ENCODE data around the gene SPEF2. TPM values are rescaled to one million over a fixed set of nuclear protein-coding genes. Genes with fewer than 3 reads are reported as not detected.

The SPEF2 gene
- polyA plus RNA-seq, 1 donor (not counting 4 experiments of a cell fraction or from before 2014, with no cell fraction given), result 1.6 TPM

DNA sequence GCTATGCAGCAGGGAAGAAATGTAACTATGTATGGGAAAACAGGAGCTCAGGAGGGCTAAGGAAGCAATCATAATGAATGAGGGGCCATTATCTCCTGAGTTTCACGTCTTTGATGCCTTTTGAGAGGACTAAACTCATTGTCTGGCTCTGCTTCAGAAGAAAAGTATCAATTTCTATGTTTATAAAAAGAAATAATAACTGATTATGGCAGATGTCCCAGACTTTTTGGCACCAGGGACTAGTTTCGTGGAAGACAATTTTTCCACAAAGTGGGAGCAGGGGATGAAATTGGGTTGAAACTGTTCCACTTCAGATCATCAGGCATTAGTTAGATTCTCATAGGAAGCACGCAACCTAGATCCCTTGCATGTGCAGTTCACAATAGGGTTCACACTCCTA, 230.3 kb downstream of the SPEF2 start:
- H4K20me1 ChIP-seq (ENCODE audit: control insufficient read depth, extremely low read depth, insufficient read depth, low read length), result no peaks in the 10 kb centered on the region
- no peaks in the 10 kb centered on the region for H3K79me2 ChIP-seq (ENCODE audit: control insufficient read depth, insufficient read depth, low read length)
- DNase-seq (ENCODE audit: low read depth, low spot score) (no peak), FAIRE-seq (no peak)
- H3K9me1 ChIP-seq (ENCODE audit: control insufficient read depth, extremely low read depth, insufficient read depth, low read length), result no peaks in the 10 kb centered on the region
- no peaks in the 10 kb centered on the region for H3K27me3 ChIP-seq (ENCODE audit: control insufficient read depth, extremely low read depth, insufficient read depth, low read length)
- no peaks in the 10 kb centered on the region for H3K36me3 ChIP-seq (ENCODE audit: control insufficient read depth in 2 of 2, extremely low read depth in 1 of 2, insufficient read depth in 2 of 2, low read length in 2 of 2)
- H3K4me1 ChIP-seq (ENCODE audit: control insufficient read depth, extremely low read depth, insufficient read depth, low read length), result peaks cover 7% of the 10 kb centered on the region
- H3K4me3 ChIP-seq (ENCODE audit: control insufficient read depth in 2 of 3, extremely low read depth in 1 of 3, insufficient read depth in 2 of 3, low read depth in 1 of 3, low read length in 3 of 3), result no peak overlapping the region
- no peak overlapping the region for H3K9ac ChIP-seq (ENCODE audit: control insufficient read depth, extremely low read depth, insufficient read depth, low read length)
- dilution Hi-C loops (cut with MboI; ENCODE audit: extremely low pct_ligation_motif_present, low sequenced_read_pairs), result no loop called here
- peaks cover 2% of the 10 kb centered on the region for H3K9me3 ChIP-seq (ENCODE audit: control insufficient read depth, low read depth, low read length)
- no peak for TF ChIP-seq EZH2 (IDR thresholded peaks at IDR 0.05; ENCODE audit: low read length)
- TF ChIP-seq, protein P1, sequence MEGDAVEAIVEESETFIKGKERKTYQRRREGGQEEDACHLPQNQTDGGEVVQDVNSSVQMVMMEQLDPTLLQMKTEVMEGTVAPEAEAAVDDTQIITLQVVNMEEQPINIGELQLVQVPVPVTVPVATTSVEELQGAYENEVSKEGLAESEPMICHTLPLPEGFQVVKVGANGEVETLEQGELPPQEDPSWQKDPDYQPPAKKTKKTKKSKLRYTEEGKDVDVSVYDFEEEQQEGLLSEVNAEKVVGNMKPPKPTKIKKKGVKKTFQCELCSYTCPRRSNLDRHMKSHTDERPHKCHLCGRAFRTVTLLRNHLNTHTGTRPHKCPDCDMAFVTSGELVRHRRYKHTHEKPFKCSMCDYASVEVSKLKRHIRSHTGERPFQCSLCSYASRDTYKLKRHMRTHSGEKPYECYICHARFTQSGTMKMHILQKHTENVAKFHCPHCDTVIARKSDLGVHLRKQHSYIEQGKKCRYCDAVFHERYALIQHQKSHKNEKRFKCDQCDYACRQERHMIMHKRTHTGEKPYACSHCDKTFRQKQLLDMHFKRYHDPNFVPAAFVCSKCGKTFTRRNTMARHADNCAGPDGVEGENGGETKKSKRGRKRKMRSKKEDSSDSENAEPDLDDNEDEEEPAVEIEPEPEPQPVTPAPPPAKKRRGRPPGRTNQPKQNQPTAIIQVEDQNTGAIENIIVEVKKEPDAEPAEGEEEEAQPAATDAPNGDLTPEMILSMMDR (optimal IDR thresholded peaks at IDR 0.05 in 1 of 3, IDR thresholded peaks at IDR 0.05 in 1 of 3, conservative IDR thresholded peaks at IDR 0.05 in 1 of 3; ENCODE audit: extremely low read depth in 1 of 3, insufficient read depth in 2 of 3, low read length in 3 of 3), result no peak
- no peak overlapping the region for H2AFZ ChIP-seq (ENCODE audit: control insufficient read depth, low read length)
- H3K27ac ChIP-seq (ENCODE audit: control insufficient read depth, insufficient read depth, low read length), result no peak overlapping the region
- H3K4me2 ChIP-seq (ENCODE audit: control insufficient read depth, extremely low read depth, insufficient read depth, low read depth, low read length), result no peak overlapping the region

DNA sequence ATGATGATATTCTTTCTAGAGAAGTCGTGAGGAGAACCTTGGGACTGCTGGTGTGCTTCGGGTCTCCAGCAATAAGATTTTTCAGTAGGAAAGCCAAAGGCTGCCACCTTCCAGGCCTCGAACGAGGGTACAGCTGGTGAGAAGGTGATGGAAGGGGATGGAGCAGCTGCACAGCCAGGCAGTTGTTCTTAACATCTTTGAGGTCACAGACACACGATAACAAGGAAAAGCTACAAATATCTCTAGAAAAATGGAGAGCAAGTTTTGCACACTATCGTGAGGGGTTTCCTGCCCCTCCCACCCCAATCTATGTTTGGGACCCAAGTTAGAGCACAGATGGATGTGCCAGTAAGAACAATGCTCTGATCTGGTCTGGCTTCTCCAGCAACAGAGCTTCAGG, 232.2 kb downstream of the SPEF2 start:
- Histone ChIP-seq H3K27ac (ENCODE audit: control insufficient read depth, insufficient read depth, low read length) (no peak overlapping the region), H2AFZ (ENCODE audit: control insufficient read depth, low read length) (no peak overlapping the region), H4K20me1 (ENCODE audit: control insufficient read depth, extremely low read depth, insufficient read depth, low read length) (no peaks in the 10 kb centered on the region), H3K4me2 (ENCODE audit: control insufficient read depth, extremely low read depth, insufficient read depth, low read depth, low read length) (no peak overlapping the region), H3K4me3 (ENCODE audit: control insufficient read depth in 2 of 3, extremely low read depth in 1 of 3, insufficient read depth in 2 of 3, low read depth in 1 of 3, low read length in 3 of 3) (no peak overlapping the region), H3K4me1 (ENCODE audit: control insufficient read depth, extremely low read depth, insufficient read depth, low read length) (peaks cover 13% of the 10 kb centered on the region), H3K79me2 (ENCODE audit: control insufficient read depth, insufficient read depth, low read length) (no peaks in the 10 kb centered on the region), H3K36me3 (ENCODE audit: control insufficient read depth in 2 of 2, extremely low read depth in 1 of 2, insufficient read depth in 2 of 2, low read length in 2 of 2) (no peaks in the 10 kb centered on the region), H3K9me1 (ENCODE audit: control insufficient read depth, extremely low read depth, insufficient read depth, low read length) (no peaks in the 10 kb centered on the region), H3K9me3 (ENCODE audit: control insufficient read depth, low read depth, low read length) (peaks cover 2% of the 10 kb centered on the region), H3K9ac (ENCODE audit: control insufficient read depth, extremely low read depth, insufficient read depth, low read length) (no peak overlapping the region), H3K27me3 (ENCODE audit: control insufficient read depth, extremely low read depth, insufficient read depth, low read length) (no peaks in the 10 kb centered on the region)
- no peak for TF ChIP-seq EZH2 (IDR thresholded peaks at IDR 0.05; ENCODE audit: low read length)
- TF ChIP-seq, protein P1 (optimal IDR thresholded peaks at IDR 0.05 in 1 of 3, IDR thresholded peaks at IDR 0.05 in 1 of 3, conservative IDR thresholded peaks at IDR 0.05 in 1 of 3; ENCODE audit: extremely low read depth in 1 of 3, insufficient read depth in 2 of 3, low read length in 3 of 3), result no peak
- DNase-seq (ENCODE audit: low read depth, low spot score), result no peak
- dilution Hi-C loops (cut with MboI; ENCODE audit: extremely low pct_ligation_motif_present, low sequenced_read_pairs), result no loop called here
- FAIRE-seq, result no peak
